ENCODE results near the gene SERPINA1. TPM values are rescaled to one million over a fixed set of nuclear protein-coding genes. Genes with fewer than 3 reads are reported as not detected.

Gene SERPINA1
- total RNA-seq, 4 donors from 2014 or later, result 10.5 to 25.4 (median 18.9) TPM

GRCh38 chr14:94364037-94364436, 24.4 kb downstream of the SERPINA1 start:
- Histone ChIP-seq H3K4me3 (replicated peaks in 1 of 3) (no peak overlapping the region), H3K36me3 (no peaks in the 10 kb centered on the region), H3K9me3 (no peaks in the 10 kb centered on the region), H3K4me1 (no peaks in the 10 kb centered on the region), H3K27ac (no peak overlapping the region), H3K27me3 (no peaks in the 10 kb centered on the region)
- WGBS, 2 donors, result 92 to 95% methylated on average over 2 of the region's 3 CpGs
- TF ChIP-seq, protein P1, sequence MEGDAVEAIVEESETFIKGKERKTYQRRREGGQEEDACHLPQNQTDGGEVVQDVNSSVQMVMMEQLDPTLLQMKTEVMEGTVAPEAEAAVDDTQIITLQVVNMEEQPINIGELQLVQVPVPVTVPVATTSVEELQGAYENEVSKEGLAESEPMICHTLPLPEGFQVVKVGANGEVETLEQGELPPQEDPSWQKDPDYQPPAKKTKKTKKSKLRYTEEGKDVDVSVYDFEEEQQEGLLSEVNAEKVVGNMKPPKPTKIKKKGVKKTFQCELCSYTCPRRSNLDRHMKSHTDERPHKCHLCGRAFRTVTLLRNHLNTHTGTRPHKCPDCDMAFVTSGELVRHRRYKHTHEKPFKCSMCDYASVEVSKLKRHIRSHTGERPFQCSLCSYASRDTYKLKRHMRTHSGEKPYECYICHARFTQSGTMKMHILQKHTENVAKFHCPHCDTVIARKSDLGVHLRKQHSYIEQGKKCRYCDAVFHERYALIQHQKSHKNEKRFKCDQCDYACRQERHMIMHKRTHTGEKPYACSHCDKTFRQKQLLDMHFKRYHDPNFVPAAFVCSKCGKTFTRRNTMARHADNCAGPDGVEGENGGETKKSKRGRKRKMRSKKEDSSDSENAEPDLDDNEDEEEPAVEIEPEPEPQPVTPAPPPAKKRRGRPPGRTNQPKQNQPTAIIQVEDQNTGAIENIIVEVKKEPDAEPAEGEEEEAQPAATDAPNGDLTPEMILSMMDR (IDR thresholded peaks at IDR 0.05), result no peak
- no peak for TF ChIP-seq POLR2A (IDR thresholded peaks at IDR 0.05)
- DNase-seq, result no peak
- intact Hi-C loops (cut with DNase I), result no loop called here

GRCh38 chr14:94363151-94363624, 25.2 kb downstream of the SERPINA1 start:
- Histone ChIP-seq H3K9me3 (no peaks in the 10 kb centered on the region), H3K4me3 (replicated peaks in 1 of 3) (no peak overlapping the region), H3K4me1 (no peaks in the 10 kb centered on the region), H3K27ac (no peak overlapping the region), H3K27me3 (no peaks in the 10 kb centered on the region), H3K36me3 (no peaks in the 10 kb centered on the region)
- DNase-seq, result no peak
- TF ChIP-seq POLR2A (IDR thresholded peaks at IDR 0.05), result no peak
- WGBS, 2 donors, result 79 to 89% methylated on average over 6 to 10 of the region's 12 CpGs
- intact Hi-C loops (cut with DNase I), result no loop called here

GRCh38 chr14:94362614-94363133, 25.7 kb downstream of the SERPINA1 start:
- no peaks in the 10 kb centered on the region for H3K27me3 ChIP-seq
- H3K9me3 ChIP-seq, result no peaks in the 10 kb centered on the region
- no peak for TF ChIP-seq POLR2A (IDR thresholded peaks at IDR 0.05)
- TF ChIP-seq, protein P1 (IDR thresholded peaks at IDR 0.05), result no peak
- H3K4me1 ChIP-seq, result no peaks in the 10 kb centered on the region
- H3K4me3 ChIP-seq (replicated peaks in 1 of 3), result no peak overlapping the region
- H3K27ac ChIP-seq, result no peak overlapping the region
- WGBS, 2 donors, result 79 to 90% methylated on average over 7 to 8 of the region's 8 CpGs
- no peaks in the 10 kb centered on the region for H3K36me3 ChIP-seq
- intact Hi-C loops (cut with DNase I), result no loop called here
- DNase-seq, result no peak

- no peaks in the 10 kb centered on the region for H3K36me3 ChIP-seq
- TF ChIP-seq POLR2A (IDR thresholded peaks at IDR 0.05), result no peak
- H3K4me1 ChIP-seq, result no peaks in the 10 kb centered on the region
- no peaks in the 10 kb centered on the region for H3K9me3 ChIP-seq
- DNase-seq, result no peak
- intact Hi-C loops (cut with DNase I), result no loop called here
- no peaks in the 10 kb centered on the region for H3K27me3 ChIP-seq
- no peak overlapping the region for H3K4me3 ChIP-seq (replicated peaks in 1 of 3)
- 92 to 100% methylated on average over 1 to 4 of the region's 7 CpGs for WGBS, 2 donors
- H3K27ac ChIP-seq, result no peak overlapping the region
Observed at GRCh38 chr14:94361682-94362081, 26.7 kb downstream of the SERPINA1 start.

- Histone ChIP-seq H3K4me3 (replicated peaks in 1 of 3) (no peak overlapping the region), H3K4me1 (no peaks in the 10 kb centered on the region), H3K27ac (no peak overlapping the region), H3K27me3 (no peaks in the 10 kb centered on the region), H3K9me3 (no peaks in the 10 kb centered on the region), H3K36me3 (no peaks in the 10 kb centered on the region)
- no peak for DNase-seq
- intact Hi-C loops (cut with DNase I), result no loop called here
- WGBS, 2 donors, result 73 to 78% methylated on average over 7 of the region's 7 CpGs
- TF ChIP-seq, protein P1 (IDR thresholded peaks at IDR 0.05), result no peak
- TF ChIP-seq POLR2A (IDR thresholded peaks at IDR 0.05), result no peak
Observed at GRCh38 chr14:94360945-94361565, 27.3 kb downstream of the SERPINA1 start.

GRCh38 chr14:94357166-94357565, 31.2 kb downstream of the SERPINA1 start:
- Histone ChIP-seq H3K27ac (no peak overlapping the region), H3K27me3 (no peaks in the 10 kb centered on the region), H3K9me3 (no peaks in the 10 kb centered on the region), H3K4me3 (replicated peaks in 1 of 3) (no peak overlapping the region), H3K36me3 (no peaks in the 10 kb centered on the region), H3K4me1 (no peaks in the 10 kb centered on the region)
- DNase-seq, result no peak
- WGBS, 2 donors, result 80 to 86% methylated on average over 1 of the region's 1 CpG
- intact Hi-C loops (cut with DNase I), result no loop called here
- TF ChIP-seq, protein P1 (IDR thresholded peaks at IDR 0.05), result no peak
- TF ChIP-seq POLR2A (IDR thresholded peaks at IDR 0.05), result no peak
